Left forelimb (tissue), 1 donor: ENCODE measurements around the gene SERPINB1.

ENCODE experiments used
- DNase-seq: peaks from one replicate; pipeline ENCODE4 v3.0.0-alpha.2; 2018; ENCODE audit warnings: low spot score

The SERPINB1 gene

DNA sequence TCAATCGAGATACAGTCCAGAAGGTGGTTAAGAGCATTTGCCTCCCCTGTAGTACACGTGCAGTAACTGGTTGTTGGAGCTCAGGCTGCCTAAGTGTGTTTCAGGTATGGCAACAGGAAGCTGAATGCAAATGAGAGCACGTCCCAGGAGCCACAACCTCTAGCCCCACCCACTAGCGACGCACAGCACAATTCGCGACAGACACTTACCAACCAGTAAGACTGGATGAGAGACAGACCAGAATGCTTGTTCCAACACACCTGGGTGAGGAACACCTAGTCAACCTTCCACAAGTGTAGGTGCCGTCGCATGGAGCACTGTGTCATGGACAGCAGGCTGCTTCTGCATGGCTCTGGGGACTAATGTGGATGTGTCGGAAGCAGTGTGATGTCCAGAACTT lies 7.2 kb upstream of the SERPINB1 start:
- no peak for DNase-seq

DNA sequence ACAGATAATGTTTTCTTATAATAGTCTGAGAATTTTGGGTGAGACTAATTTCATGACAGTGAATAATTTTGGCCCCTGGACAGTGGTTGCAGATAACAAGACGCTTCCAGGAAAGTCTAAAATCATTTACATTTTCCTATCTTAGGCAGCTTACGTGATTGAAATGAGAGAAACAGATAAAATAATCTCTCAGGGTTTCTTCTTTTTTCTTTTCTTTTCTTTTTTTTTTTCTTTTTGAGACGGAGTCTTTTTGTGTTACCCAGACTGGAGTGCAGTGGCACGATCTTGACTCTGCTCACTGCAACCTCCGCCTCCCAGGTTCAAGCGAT lies 4.2 kb upstream of the SERPINB1 start:
- DNase-seq: no peak

GRCh38 chr6:2844008-2844407 lies 2.3 kb upstream of the SERPINB1 start:
- no peak for DNase-seq

- no peak for DNase-seq
Measured at GRCh38 chr6:2843138-2843740, 1.6 kb upstream of the SERPINB1 start.

- DNase-seq: no peak
Measured at GRCh38 chr6:2842139-2842552, 483 bp upstream of the SERPINB1 start.

GRCh38 chr6:2840749-2841061 lies 958 bp downstream of the SERPINB1 start:
- DNase-seq: no peak

DNA sequence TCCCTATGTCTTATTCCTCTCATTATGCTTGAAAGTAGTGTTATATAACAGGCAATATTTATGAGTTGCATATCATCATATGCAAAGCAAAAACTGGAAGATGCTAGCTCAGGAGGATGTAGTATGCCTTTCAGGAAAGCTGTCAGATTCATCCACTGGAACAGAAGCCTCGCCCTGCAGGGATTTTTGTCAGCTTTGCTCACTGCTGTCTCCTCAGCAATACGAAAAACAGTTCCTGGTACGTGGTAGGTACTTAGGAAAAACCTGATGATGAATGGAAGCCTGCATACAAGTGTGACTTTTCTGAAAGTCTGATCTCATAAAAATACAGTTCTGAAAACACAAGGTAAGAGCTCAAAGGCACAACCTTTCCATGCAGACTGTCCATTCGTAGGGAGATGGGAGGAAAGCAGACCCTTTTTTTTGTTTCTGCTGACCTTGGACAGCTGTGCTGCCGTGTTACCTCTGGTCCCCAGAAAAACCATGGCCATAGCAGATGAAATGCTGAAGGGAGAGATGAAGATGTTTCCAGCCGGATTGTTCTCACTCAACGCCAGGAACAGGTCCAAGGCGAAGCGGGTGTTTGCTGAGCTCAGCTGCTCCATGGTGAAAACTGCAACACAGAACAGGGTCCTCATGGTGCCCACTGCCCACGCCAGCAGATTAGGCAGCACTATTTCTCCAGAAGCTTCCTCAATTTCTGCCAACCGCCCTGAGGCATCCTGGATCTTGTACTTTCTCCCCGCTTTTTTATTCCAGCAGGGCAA lies 1.5 kb downstream of the SERPINB1 start:
- no peak for DNase-seq

DNA sequence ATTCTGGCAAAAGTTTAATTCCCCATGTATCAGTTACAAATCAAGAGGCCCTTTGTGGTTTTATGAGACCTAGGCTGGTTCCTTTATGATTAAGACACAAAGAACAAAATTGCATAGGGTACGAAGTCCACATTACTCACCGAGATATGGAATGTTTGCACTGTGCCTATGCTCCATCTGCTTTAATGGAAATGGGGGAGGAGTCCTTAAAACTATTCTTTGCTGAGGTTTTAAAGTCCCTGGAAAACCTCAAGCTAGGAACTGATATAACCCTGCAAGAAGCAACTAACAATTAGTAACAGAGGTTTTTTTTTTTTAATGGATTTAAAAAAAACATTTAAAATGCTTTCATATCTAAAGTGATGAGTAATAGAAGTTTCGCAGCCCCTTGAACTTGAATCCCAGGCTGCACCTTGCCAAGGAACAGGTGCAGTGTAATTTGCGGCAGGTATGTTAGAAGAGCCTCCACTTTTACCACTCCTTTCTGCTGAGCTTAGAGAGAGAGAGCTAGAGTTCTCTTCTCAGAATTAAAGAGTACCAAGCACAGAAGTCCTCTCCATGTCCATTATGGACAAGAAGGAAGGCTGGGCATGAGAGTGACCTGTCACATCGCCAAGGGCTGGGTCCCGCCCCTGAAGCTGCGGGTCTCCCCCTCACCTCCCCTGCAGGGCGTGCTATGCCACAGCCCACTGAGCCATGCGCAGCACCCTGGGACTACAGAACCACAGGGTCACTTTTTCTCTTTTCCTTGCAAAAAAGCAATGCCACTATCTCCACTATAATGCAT lies 2.3 kb downstream of the SERPINB1 start:
- no peak for DNase-seq

- DNase-seq: no peak
Measured at GRCh38 chr6:2838251-2838650, 3.4 kb downstream of the SERPINB1 start.

DNA sequence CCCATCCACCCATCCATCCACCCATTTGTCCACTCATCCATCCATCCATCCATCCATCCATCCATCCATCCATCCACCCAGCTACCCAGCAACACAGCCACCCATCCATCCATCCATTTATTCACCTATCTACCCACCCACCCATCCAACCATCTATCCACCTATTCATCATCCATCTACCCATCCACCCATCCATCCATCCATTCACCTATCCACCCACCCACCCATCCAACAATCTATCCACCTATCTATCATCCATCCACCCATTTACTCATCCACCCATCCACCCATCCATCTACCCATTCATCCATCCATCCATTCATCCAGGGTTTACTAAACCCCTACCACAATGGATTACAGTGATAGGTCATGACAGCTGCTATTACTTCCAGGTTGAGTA lies 7.4 kb downstream of the SERPINB1 start:
- no peak for DNase-seq

DNA sequence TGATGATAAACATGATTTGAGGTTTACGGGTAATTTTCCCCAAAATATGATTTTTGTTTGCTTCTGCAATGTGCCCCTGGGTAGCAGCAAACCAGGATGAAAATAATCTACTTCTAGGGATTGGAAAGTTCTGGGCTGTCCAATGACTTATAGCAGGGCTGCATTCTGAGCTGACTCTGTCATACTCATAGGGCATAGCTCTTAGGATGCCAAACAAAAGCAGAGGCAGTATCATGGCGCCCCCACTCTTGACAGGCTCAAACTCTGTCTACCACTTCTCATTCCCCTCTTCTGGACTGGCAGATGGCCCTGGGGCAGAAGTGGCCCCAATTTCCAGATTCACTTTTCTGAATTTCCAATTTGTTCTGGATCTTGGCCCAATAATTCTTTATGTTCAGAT lies 10.3 kb downstream of the SERPINB1 start:
- no peak for DNase-seq

DNA sequence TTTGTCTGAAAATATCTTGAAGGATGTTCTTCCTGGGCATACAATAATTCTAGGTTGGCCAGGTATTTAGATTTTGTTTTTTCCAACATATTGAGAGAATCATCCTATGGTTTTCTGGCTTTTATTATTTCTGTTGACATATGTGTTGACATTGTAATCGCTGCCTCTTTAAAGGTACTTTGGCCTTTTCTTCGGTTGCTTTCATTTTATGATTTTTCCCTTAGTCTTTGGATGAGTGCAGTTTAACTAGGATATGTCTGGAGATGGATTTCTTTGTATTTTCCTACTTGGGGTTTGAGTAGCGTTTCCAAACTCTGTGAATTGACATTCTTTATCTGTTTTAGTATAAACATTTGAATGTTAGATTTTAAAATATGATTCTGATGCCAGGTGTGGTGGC lies 11.5 kb downstream of the SERPINB1 start:
- no peak for DNase-seq

GRCh38 chr6:2829253-2829652 lies 12.4 kb downstream of the SERPINB1 start:
- DNase-seq: no peak

GRCh38 chr6:2828629-2829028 lies 13.0 kb downstream of the SERPINB1 start:
- no peak for DNase-seq

DNA sequence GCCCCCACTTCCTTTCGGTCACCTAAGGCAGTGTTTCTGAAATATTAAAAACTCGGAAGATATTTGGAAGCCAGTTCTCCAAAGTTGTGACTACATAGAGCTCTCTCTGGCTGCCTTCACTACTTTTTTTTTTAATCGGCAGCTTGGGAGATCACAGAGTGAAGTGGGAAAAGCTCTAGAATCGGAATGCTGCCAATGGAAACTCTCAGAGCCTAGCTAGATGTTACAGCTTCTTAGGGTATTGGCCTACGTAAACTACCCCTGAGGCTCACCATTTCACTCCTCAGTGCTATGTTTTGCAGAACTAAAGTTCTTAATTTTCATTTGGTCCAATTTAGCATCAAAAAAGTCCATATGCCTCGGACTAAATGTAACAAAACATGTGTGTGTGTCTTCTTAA lies 14.5 kb downstream of the SERPINB1 start:
- no peak for DNase-seq

DNA sequence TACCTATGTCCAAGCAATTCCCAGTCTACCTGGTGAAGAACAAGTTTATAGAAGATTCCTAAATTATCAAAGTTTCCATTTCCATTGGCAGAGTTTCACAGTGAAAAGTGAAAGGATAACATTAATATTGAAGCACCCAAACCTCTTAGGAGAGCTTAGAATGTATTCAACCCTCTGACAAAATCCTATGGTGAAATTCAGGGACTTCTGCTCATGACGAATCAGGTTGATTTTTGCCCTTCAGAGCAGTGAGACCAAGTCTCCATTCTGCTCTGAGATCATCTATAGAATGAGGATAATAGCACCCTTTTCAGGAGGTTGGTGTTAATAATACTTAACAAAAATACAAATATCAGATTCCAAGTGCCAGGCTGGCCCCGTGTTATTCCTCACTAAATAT lies 15.5 kb downstream of the SERPINB1 start:
- DNase-seq: no peak

- DNase-seq: no peak
Measured at GRCh38 chr6:2823104-2823850, 18.4 kb downstream of the SERPINB1 start.

- no peak for DNase-seq
Measured at GRCh38 chr6:2821554-2821953, 20.1 kb downstream of the SERPINB1 start.

GRCh38 chr6:2820415-2820814 lies 21.2 kb downstream of the SERPINB1 start:
- no peak for DNase-seq

GRCh38 chr6:2819978-2820377 lies 21.7 kb downstream of the SERPINB1 start:
- DNase-seq: no peak

DNA sequence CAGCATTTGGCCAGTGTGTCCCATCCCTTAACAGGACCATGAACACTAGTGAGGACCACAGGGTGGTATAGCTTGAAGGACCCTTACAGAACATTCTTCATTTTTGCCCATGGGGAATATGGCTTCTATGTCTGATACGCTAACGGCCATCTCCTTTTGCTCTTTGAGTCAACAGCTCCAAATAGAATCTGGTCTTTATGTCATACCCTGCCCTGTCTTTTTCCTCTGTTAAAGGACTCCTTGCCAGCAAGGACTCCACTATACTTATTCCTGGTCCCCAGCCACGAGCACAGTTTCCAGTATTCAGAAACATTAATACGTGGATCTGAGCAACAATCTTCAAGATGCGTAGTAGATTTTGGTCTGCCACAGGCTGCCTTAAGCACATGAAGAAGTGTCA lies 22.5 kb downstream of the SERPINB1 start:
- DNase-seq: no peak

- DNase-seq: no peak
Measured at GRCh38 chr6:2818593-2818992, 23.1 kb downstream of the SERPINB1 start.
